NCI-H2029 treated with DMSO at 0.1 percent for 48 hours (cell line): ENCODE data around the gene C8A.

ENCODE experiments used
- DNase-seq: peaks from one replicate; lab custom pipeline; 2025; lab: John Stamatoyannopoulos, UW

C8A gene

GRCh38 chr1:56927171-56927570 lies 72.6 kb downstream of the C8A start:
- no peak for DNase-seq

GRCh38 chr1:56927986-56928385 lies 73.4 kb downstream of the C8A start:
- no peak for DNase-seq

- DNase-seq, result no peak
Observed at GRCh38 chr1:56929492-56929891, 74.9 kb downstream of the C8A start.

- DNase-seq, result no peak
Observed at GRCh38 chr1:56931211-56931610, 76.6 kb downstream of the C8A start.

GRCh38 chr1:56931686-56932085 lies 77.1 kb downstream of the C8A start:
- no peak for DNase-seq

- DNase-seq, result no peak
Observed at GRCh38 chr1:56933161-56933560, 78.6 kb downstream of the C8A start.

DNA sequence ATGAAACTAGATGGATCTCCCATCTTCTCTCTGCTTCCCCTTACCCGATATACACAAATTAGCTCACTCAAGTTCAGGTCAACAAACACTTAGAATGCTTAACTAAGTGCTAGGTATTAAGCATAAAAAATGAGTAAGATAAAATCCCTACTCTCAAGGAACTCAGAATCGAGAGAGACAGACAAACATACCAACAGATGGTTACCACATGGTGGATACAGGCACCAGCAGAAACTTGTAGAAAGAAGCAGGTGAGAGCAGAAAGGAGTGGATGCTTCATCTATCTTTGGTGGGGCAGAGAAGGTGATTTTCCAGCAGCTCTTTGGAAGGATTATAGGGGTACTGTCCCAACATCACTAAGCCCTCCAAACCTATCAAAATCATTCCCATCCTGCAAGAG lies 79.0 kb downstream of the C8A start:
- no peak for DNase-seq

- DNase-seq, result no peak
Observed at GRCh38 chr1:56934430-56935060, 79.9 kb downstream of the C8A start.

DNA sequence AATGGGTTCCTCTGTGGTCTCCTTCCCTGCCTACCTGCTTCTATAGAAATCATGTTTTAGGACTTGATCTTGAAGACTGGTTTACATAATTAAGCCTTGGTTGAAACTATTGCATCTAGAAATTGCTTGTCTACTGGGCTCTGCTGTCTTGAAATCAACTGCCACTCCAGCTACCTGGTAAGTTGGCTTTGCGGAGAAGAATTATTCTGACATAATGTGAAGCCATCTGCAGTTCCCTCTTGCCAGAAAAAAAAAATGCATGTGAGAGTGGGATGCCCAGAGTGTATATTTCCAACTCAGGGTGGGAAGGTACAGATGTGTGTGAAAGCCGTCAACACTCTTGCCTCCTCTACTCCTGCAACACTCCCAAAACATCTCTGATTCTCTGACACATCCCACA lies 84.0 kb downstream of the C8A start:
- DNase-seq, result no peak

GRCh38 chr1:56939209-56939608 lies 84.6 kb downstream of the C8A start:
- DNase-seq, result no peak

- no peak for DNase-seq
Observed at GRCh38 chr1:56940039-56940438, 85.4 kb downstream of the C8A start.

DNA sequence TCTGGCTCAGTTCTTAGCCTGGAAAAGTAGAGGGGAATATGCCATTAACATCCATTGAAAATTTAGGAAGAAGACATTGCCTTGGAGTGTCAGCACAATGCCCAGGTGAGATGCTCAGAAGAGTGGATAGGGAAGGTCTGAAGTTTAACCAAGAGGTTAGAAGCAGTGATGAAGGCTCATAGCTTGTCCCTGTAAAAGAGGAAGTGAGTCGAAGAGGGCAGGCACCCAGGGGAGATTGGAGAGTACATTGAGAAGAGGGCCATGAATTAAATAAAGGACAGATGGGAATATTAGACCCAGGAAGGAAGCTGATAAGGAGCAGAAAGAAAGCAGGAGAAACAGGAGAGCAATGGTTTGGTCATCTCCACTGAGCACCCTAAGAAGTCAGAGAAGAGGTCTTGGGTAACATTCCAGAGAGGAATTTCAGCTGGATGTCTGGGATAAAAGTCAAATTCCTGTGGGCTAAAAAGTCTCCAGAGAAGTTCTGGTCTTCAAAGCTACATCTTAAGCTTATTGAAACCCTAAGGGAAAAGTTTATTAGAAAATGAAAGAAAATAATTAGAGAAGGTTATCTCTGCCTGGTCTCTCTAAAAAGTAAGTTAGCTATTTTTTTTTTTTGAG lies 93.9 kb downstream of the C8A start:
- no peak for DNase-seq

DNA sequence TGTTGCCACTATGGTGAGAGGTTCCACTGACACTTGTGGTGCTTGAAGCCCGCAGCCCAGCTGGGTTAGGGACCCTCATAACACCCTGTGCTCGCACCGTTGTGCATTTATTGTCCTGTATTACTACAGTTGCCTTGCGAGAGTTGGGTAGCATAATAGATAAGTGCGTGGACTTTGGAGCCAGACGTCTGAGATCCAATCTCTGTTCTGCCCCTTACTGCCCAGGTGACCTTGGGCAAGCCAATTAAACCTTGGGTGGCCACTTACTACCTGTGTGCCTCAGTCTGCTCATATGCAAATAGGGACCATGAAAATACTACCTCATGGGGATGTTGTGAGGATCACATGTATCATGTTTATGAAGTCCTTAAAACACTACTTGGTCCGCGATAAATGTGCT lies 97.9 kb downstream of the C8A start:
- DNase-seq, result no peak

DNA sequence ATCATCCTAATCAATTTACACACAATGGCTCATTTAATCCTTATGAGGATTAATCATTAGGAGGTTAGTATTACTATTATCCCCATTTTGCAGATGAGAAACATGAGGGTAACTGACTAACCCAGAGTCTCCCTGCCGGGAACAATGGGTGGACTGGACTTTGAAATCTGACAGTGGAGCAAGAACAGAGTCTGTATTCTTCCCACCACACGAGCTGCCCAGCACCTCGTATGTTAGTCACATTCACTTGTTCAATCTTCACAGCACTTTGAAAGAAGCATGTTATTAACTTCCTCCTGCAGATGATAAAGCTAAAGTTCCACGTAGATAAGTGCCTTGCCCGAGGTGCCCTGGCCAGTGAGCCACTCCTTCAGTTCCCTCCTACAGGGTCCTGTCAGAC lies 98.8 kb downstream of the C8A start:
- DNase-seq, result no peak

DNA sequence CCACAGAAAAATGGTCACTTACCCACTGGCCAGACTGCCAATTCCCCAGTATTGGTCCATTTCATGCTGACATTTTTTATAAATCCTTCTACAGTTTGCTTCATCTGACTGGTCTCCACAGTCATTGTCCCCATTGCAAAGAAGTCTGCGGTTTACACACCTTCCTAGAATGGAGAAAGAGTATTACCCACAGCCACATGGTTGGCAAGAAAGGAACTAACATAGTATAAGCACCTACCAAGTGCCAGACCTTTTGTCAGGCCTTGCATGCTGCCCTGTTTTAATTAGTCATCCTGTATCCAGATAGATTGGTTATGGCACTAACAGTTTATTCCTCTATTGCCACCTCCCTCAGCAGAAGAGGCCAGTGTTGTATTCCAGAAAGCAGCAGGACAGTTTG lies 100.1 kb downstream of the C8A start:
- DNase-seq, result no peak

DNA sequence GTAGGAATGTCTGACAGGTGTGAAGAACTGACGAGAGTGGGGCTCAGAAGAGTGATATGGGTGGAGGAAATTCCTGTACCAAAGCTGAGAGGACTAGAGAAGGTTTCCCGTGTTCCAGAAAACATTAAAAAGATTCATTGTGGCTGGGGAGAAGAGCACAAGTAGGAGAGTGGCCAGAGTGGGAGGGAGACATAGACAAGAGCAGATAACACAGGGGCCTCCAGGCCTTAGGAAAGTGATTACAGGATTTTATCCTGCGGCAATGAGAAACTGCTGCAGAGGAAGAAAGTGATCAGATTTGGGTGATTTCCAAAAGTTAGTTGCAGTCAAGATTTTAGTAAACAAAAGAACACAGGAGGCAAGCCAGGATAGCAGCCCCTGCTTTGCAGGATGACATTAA lies 103.3 kb downstream of the C8A start:
- no peak for DNase-seq

DNA sequence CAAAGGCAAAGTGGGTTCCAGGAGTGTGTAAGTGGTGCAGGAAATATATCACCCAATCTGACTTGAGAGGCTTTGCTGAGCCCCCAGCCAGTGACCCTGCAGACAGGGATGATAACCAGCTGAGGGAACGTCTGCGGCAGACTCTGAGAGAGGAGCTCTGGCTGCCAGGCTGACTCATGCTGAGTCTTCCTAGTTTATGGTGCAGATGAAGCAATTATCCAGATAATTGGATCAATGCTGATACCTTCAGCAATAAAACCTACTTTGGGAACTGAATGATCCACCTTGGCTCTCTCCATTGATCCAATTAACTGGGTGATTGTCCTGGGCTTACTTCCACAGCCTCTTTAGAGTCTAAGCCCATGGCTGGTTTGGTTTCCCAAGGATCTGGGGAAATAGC lies 103.9 kb downstream of the C8A start:
- no peak for DNase-seq

- DNase-seq, result no peak
Observed at GRCh38 chr1:56961426-56961825, 106.8 kb downstream of the C8A start.

GRCh38 chr1:56963667-56964066 lies 109.1 kb downstream of the C8A start:
- no peak for DNase-seq

- no peak for DNase-seq
Observed at GRCh38 chr1:56964349-56965017, 109.9 kb downstream of the C8A start.

DNA sequence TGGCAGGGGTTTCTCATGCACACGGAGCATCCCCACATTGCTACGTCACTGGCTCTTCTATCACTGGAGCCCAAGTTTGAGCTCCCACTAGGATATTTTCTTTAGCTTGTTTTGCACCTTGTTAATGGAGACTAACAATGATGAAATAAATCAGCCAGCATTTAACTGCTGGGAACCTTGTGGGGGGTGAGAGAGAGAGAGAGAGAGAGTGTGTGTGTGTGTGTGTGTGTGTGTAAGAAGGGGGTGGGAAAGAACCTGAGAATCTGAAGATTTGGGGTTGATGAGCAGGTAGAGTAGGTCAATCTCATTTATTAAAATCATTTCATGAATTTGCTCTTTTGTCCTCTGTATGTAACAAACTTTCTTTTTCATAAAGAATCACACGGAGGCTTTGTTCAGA lies 110.6 kb downstream of the C8A start:
- DNase-seq, result no peak

DNA sequence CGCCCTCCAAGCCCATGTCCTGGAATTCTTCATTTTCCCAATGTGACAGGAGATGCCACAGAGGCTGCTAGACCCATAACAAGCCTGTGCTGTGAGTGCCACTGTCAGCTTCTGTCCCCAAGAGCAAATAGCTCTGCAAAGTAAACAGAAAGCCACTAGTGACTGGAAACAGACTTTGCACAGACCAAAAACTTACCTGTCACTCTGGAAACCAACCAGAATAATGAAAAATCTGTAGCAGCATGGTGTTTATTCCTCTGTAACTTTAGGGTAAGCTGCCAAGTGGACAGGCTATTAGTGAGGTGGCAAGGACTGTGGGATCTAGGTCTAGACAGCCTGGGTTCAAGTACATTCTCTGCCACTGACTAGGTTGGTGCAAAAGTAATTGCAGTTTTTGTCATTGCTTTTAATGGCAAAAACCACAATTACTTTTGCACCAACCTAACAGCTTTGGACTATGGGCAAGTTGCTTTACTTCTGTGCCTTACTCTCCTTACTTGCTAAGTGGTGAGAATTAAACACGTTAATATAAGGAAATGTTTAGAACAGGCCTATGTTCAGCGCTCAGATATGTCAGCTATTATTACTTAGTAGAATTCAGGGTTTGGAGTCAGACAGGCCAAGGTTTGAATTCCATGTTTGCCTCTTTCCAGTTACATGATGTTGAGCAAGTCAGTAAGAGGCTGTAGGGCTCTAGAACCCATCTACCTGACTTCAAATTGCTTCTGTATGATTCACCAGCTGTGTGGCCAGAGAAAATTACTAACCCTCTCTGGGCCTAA lies 111.5 kb downstream of the C8A start, which contains the start of gene C8B:
TSS of gene C8B (minus strand) at position 100 of the 782 bp plus-strand sequence. CDS start at position 33, 67 bp downstream.
- DNase-seq, result no peak

- DNase-seq, result no peak
Observed at GRCh38 chr1:56966698-56966999, 112.1 kb downstream of the C8A start.
